DMS53 treated with DMSO at 0.1 percent for 48 hours (cell line): ENCODE results near the gene ATP9B.
"Not testable (repeated sequence)": the region's sequence is repeated elsewhere in the genome, so short reads cannot be mapped to it uniquely, and the experiment has no call there.

Source experiments
- DNase-seq: peaks from one replicate; lab custom pipeline; 2025; ENCODE audit not compliant: unreplicated experiment; lab: John Stamatoyannopoulos, UW

The ATP9B gene

GRCh38 chr18:79354350-79354749, 285.2 kb downstream of the ATP9B start:
- no peak for DNase-seq

GRCh38 chr18:79355433-79356335, 286.5 kb downstream of the ATP9B start:
- no peak for DNase-seq

- DNase-seq, result no peak
Observed at GRCh38 chr18:79356435-79356834, 287.2 kb downstream of the ATP9B start.

- DNase-seq, result no peak
Observed at GRCh38 chr18:79360933-79361332, 291.7 kb downstream of the ATP9B start.

- no peak for DNase-seq
Observed at GRCh38 chr18:79361766-79362522, 292.8 kb downstream of the ATP9B start.

GRCh38 chr18:79365701-79366100, 296.5 kb downstream of the ATP9B start:
- DNase-seq, result no peak

GRCh38 chr18:79366177-79367094, 297.2 kb downstream of the ATP9B start:
- DNase-seq, result no peak

GRCh38 chr18:79367480-79367879, 298.3 kb downstream of the ATP9B start:
- no peak for DNase-seq

- no peak for DNase-seq
Observed at GRCh38 chr18:79367989-79368388, 298.8 kb downstream of the ATP9B start.

- DNase-seq, result no peak
Observed at GRCh38 chr18:79368681-79369080, 299.5 kb downstream of the ATP9B start.

GRCh38 chr18:79371561-79372121, 302.4 kb downstream of the ATP9B start:
- no peak for DNase-seq

- DNase-seq, result no peak
Observed at GRCh38 chr18:79372461-79372860, 303.3 kb downstream of the ATP9B start.

- DNase-seq, result no peak
Observed at GRCh38 chr18:79372991-79373390, 303.8 kb downstream of the ATP9B start.

- no peak for DNase-seq
Observed at GRCh38 chr18:79373736-79374135, 304.5 kb downstream of the ATP9B start.

- DNase-seq, result no peak
Observed at GRCh38 chr18:79374408-79375171, 305.4 kb downstream of the ATP9B start.

GRCh38 chr18:79375441-79376154, 306.4 kb downstream of the ATP9B start:
- DNase-seq, result no peak

- not testable (repeated sequence) for DNase-seq
Observed at GRCh38 chr18:79376661-79377060, 307.5 kb downstream of the ATP9B start.

- DNase-seq, result no peak
Observed at GRCh38 chr18:79377187-79377891, 308.1 kb downstream of the ATP9B start.
